GM12891 (cell line): ENCODE measurements around the gene PSTPIP2.

Experiments used
- PAX5 ChIP-seq: IDR thresholded peaks from 2 replicates; pipeline ENCODE4 v1.6.1; 2011; ENCODE audit warnings: low read length, moderate library complexity, mild to moderate bottlenecking; ENCODE audit not compliant: insufficient read depth, severe bottlenecking
- POLR2A ChIP-seq: IDR thresholded peaks from 2 replicates; pipeline ENCODE4 v1.6.1; 2011; ENCODE audit warnings: low read depth, low read length, control low read depth
- POLR2AphosphoS5 ChIP-seq: IDR thresholded peaks from 2 replicates; pipeline ENCODE4 v1.6.1; 2011; ENCODE audit warnings: low read depth, low read length, control low read depth
- POU2F2 ChIP-seq: IDR thresholded peaks from 2 replicates; pipeline ENCODE4 v1.6.1; 2011; ENCODE audit warnings: low read depth, mild to moderate bottlenecking, control low read depth, low read length, moderate library complexity
- SPI1 ChIP-seq: IDR thresholded peaks from 2 replicates; pipeline ENCODE4 v1.6.1; 2011; ENCODE audit warnings: low read depth, low read length, control low read depth
- TAF1 ChIP-seq: IDR thresholded peaks from 2 replicates; pipeline ENCODE4 v1.6.1; 2011; ENCODE audit warnings: low read depth, low read length, control low read depth

GRCh38 chr18:45940724-45941123, 131.3 kb downstream of the PSTPIP2 start:
- TF ChIP-seq POLR2AphosphoS5 (no peak), POLR2A (no peak), TAF1 (no peak), POU2F2 (no peak), SPI1 (no peak), PAX5 (no peak)
